Upper lobe of left lung (tissue), 4 donors: ENCODE results near the gene UNC119.

ENCODE experiments used
- CTCF ChIP-seq, 6 experiments: fragments of 450-650 bp in 4 of 6; fragments of 200-600 bp in 2 of 6; sonication (generic) in 2 of 6; IDR thresholded peaks; one replicate each; pipeline ENCODE4 v1.5.1; 2016 to 2019; ENCODE audit warnings: antibody characterized with exemption in 6 of 6
- EP300 ChIP-seq, 4 donors: sonication (generic); formaldehyde crosslinking; IDR thresholded peaks; one replicate each; pipeline ENCODE4 v1.5.1; 2017; ENCODE audit warnings: antibody characterized with exemption in 4 of 4, control low read depth in 2 of 4
- POLR2A ChIP-seq, 4 donors: fragments of 450-650 bp; IDR thresholded peaks; one replicate each; pipeline ENCODE4 v1.5.1; 2016 to 2017; ENCODE audit warnings: antibody characterized with exemption in 4 of 4, mild to moderate bottlenecking in 2 of 4
- POLR2AphosphoS5 ChIP-seq, 2 donors: sonication (generic); formaldehyde crosslinking; IDR thresholded peaks; one replicate each; pipeline ENCODE4 v1.5.1; 2017; ENCODE audit warnings: antibody characterized with exemption in 2 of 2

GRCh38 chr17:28534740-28535375, 17.6 kb downstream of the UNC119 start:
- TF ChIP-seq POLR2AphosphoS5 (IDR thresholded peaks at IDR 0.05) (no peak), CTCF (IDR thresholded peaks at IDR 0.05) (no peak), POLR2A (IDR thresholded peaks at IDR 0.05) (no peak), EP300 (IDR thresholded peaks at IDR 0.05) (no peak)
